ENCODE results near the gene LEFTY2. TPM values are rescaled to one million over a fixed set of nuclear protein-coding genes. Genes with fewer than 3 reads are reported as not detected.

Gene LEFTY2
- total RNA-seq, 2 donors from 2014 or later: 0.70 to 0.90 TPM

DNA sequence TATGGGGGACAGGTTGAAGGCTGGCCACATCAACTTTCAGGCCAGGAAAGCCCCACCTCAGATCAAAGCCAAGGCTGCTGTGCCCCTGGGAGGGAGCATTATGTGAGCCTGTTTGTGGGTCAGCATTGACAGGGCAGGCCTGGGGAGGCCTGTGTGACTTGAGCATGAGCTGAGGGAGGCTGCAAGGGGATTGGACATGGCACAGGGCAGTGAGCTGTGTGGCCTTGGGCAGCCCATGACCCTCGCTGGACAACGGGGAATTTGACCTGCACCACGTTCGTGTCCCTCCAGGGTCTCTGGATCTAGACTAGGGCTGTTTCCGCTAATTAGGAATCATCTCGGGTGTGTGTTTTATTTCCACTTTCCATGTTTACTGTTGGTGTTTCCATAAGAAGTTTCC, 34.6 kb downstream of the LEFTY2 start:
- TF ChIP-seq, protein P1, sequence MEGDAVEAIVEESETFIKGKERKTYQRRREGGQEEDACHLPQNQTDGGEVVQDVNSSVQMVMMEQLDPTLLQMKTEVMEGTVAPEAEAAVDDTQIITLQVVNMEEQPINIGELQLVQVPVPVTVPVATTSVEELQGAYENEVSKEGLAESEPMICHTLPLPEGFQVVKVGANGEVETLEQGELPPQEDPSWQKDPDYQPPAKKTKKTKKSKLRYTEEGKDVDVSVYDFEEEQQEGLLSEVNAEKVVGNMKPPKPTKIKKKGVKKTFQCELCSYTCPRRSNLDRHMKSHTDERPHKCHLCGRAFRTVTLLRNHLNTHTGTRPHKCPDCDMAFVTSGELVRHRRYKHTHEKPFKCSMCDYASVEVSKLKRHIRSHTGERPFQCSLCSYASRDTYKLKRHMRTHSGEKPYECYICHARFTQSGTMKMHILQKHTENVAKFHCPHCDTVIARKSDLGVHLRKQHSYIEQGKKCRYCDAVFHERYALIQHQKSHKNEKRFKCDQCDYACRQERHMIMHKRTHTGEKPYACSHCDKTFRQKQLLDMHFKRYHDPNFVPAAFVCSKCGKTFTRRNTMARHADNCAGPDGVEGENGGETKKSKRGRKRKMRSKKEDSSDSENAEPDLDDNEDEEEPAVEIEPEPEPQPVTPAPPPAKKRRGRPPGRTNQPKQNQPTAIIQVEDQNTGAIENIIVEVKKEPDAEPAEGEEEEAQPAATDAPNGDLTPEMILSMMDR (IDR thresholded peaks at IDR 0.05): no peak
- Histone ChIP-seq H3K27me3 (no peaks in the 10 kb centered on the region), H3K9me3 (no peaks in the 10 kb centered on the region), H3K4me3 (no peak overlapping the region), H3K4me1 (peaks cover 0 to 7% of the 10 kb centered on the region in 2 donors), H3K36me3 (no peaks in the 10 kb centered on the region), H3K27ac (no peak overlapping the region)
- no peak for DNase-seq (ENCODE audit: low spot score)

DNA sequence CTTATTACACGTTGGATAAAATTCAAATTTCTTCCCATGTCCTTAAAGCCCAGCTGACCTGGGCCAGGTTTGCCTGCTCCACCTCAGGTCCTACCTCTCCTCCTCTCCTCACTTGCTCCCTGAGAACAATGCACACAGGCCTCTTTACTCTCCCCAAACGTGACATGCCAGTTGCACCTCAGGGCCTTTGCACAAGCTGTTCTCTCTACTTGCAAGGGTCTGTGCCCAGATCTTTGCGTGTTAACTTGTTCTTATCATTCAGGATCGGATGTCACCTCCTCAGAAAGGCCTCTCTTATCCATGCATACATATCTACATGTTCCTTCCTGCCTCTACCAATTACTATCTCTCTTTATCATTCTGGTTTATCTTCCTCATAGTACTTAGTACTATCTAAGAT, 37.4 kb downstream of the LEFTY2 start:
- Histone ChIP-seq H3K4me3 (no peak overlapping the region), H3K36me3 (no peaks in the 10 kb centered on the region), H3K4me1 (no peaks in the 10 kb centered on the region), H3K27ac (no peak overlapping the region), H3K27me3 (no peaks in the 10 kb centered on the region), H3K9me3 (no peaks in the 10 kb centered on the region)
- no peak for DNase-seq (ENCODE audit: low spot score)
- TF ChIP-seq, protein P1 (IDR thresholded peaks at IDR 0.05): no peak

DNA sequence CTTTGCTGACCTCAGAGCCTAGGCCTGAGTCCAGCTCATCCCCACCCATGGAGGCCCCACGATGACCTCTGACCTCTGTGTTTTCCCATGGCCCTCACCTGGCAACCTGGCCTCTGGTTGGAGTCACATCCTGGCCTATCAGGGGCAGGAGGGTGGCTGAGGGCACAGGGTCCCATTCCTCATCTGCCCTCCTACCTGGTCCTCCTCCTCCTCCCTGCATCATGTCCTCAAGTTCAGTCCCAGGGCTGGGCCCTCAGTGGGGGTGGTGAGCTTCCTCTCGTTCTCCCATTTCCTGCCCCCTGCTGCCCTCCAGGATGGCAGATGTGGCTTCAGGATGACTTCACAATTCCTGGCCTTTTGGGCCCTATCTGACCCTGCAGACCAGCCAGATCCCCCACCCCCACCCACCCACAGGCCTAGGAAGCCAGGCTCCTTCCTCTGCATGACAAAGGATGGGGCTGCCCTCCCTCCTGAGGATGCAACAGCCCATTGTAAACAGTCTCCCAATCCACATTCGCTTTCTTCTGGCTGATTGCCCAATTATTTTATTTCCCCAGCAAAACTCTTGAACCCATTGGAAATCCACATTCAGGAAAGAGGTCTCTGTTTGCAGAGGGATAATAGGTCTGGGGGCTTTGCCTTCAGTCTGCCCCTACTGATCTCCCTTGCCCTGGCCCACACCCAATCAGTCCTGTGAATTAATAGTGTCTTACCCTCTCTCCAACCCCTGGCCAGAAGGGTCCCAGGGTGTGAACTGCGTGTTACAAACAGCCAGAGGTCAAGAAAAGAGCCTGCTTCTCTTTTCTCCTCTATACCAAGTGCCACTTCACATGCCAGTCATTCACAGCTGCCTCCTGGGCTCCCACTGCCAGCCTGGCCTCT, 41.7 kb downstream of the LEFTY2 start:
- DNase-seq (ENCODE audit: low spot score): no peak
- TF ChIP-seq, protein P1 (IDR thresholded peaks at IDR 0.05): no peak

DNA sequence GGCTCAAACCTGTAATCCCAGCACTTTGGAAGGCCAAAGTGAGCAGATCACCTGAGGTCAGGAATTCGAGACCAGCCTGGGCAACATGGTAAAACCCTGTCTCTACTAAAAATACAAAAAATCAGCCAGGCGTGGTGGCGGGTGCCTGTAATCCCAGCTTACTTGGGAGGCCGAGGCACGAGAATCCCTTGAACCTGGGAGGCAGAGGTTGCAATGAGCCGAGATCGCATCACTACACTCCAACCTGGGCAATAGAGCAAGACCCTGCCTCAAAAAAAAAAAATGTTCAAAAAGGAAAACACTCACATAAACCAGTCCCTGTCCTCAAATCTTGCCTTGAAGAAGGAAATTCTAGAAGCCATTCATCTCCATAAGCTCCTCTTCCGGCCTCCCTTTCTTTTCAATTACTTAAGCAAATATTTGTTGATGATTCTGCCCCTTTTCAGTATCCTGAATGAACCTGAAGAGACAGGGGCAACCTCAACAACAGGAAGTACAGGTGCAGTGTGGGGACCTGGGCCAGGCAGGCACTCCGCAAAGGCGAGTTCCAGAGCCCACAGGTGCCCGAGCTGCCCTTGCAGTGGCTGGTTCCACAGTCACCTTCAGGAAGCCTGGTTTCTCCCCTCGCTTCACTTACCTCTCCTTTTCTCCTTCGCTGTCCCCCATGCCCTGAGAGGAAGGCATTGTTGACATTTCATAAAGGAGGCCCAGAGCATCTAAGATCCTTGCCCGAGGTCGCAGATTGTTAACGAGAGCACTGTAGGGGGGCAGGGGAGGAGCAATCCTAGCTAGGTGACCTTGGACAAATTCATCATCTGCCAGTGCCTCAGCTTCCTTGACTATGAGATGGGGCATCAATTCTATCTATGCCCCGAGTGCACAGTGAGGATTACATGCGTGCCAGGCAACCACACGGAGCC, 43.2 kb downstream of the LEFTY2 start:
- Histone ChIP-seq H3K27ac (no peak overlapping the region), H3K9me3 (no peaks in the 10 kb centered on the region), H3K4me3 (no peak overlapping the region), H3K36me3 (no peaks in the 10 kb centered on the region), H3K4me1 (no peaks in the 10 kb centered on the region), H3K27me3 (no peaks in the 10 kb centered on the region)
- no peak for DNase-seq (ENCODE audit: low spot score)
- TF ChIP-seq, protein P1 (IDR thresholded peaks at IDR 0.05): no peak

More for the DNA sequence above, 41.7 kb downstream of the LEFTY2 start:
- H3K27ac ChIP-seq: no peak overlapping the region
- no peak overlapping the region for H3K4me3 ChIP-seq
- no peaks in the 10 kb centered on the region for H3K9me3 ChIP-seq
- no peaks in the 10 kb centered on the region for H3K27me3 ChIP-seq
- H3K36me3 ChIP-seq: no peaks in the 10 kb centered on the region
- H3K4me1 ChIP-seq: no peaks in the 10 kb centered on the region

DNA sequence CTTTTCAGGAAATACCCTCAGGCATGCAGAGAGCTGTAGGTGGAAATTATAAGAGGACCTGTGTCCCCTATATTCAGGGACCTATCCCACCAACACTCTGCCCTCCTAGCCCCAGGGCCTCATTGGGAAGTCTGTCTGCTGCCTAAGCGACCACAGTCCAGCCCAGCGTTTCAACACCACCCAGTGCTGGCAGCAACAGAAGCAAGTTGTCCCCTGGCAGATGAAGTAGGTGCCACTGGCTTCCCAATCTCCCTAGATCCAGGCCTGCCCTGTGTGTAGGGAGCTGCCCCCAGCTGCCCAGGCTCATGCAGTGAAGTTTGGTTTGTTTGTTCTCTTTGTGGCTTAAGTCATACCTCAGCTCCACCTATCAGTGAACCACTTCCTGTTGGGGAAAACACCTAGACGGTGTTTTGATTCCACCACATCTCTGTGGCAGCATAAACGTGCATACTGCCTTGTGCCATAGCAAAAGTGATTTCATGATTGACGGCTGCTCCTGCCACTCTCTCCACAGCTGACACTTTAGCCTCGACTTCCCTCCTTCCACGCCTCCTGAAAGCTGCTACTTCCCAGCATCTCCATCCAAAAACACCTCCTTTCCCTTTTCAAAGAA, 44.0 kb downstream of the LEFTY2 start:
- Histone ChIP-seq H3K9me3 (no peaks in the 10 kb centered on the region), H3K27me3 (no peaks in the 10 kb centered on the region), H3K4me3 (no peak overlapping the region), H3K36me3 (no peaks in the 10 kb centered on the region), H3K4me1 (no peaks in the 10 kb centered on the region), H3K27ac (no peak overlapping the region)
- TF ChIP-seq, protein P1 (IDR thresholded peaks at IDR 0.05): no peak
- no peak for DNase-seq (ENCODE audit: low spot score)
